HG03571 (cell line): ENCODE measurements around the gene TTC7B.

Experiments used
- ATAC-seq: cut with Tn5 transposase; IDR thresholded peaks from one replicate; pipeline ENCODE4 v1.9.1; 2021; ENCODE audit not compliant: unreplicated experiment

TTC7B gene

DNA sequence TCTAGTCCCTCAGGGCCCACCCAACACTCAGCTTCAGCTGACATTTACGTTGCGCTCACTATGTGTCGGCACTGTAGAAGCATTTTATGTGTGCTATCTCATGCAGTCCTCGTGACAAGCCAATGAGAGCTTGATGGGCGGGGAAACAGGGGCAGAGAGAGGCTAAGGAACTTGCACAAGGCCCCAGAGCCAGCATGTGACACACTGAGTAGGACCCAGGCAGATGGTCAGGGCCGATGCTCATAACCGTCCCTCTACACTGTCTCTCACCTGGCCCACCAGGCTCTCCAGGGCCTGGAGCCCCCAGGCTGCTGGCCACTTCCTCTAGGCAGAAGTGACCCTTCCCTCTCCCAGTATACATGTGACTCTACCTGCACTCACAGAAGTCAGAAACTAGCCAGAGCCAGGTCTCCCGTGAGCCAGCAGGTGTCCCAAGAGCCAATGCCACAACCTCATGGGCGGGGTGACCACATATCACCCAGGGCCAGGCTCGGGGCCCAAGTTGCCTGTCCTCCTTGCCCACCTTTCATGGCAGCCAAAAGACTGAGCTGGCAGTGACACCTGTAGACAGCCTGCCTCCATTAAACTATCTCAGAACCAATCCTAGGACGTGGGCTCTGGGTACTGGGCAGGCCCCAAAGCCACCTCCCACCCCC lies 38.3 kb downstream of the TTC7B start:
- no peak for ATAC-seq

DNA sequence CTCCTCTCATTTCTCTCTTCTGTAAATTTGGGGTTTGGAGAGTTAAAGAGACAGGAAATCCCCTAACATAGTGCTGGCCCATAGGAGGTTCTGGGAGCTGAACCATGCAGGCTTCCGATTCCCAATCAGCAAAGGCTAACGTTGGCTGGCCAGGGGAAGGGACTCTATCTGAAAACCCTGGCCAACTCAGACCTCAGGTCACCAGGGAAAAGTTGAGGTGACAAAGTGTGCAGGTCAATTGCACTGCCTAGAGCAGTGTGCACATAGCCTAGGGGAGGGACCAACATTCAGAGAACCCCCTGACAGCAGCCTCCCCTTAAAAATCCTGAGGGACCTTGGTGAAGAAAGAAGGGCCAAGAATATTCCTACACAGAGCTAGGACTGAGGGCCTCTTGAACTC lies 38.9 kb downstream of the TTC7B start:
- no peak for ATAC-seq

DNA sequence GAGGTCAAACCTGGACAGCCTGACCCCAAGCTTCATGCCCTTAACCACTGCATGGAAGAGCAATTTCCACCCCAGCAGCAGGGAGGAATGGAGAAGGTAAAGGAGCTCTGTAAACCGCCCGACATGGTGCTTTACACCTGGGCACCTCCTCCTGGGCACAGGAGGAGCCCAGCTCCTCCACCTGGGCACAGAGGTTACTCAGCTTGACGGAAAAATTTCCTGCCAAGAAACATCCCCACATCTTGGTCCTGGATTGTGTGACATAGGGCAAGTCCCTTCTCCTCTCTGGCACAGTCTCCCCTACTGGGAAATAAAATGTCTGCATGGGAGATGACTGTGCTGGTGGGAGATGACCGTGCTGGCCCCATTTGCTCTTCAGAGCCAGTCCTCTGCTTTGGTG lies 40.8 kb downstream of the TTC7B start:
- no peak for ATAC-seq

DNA sequence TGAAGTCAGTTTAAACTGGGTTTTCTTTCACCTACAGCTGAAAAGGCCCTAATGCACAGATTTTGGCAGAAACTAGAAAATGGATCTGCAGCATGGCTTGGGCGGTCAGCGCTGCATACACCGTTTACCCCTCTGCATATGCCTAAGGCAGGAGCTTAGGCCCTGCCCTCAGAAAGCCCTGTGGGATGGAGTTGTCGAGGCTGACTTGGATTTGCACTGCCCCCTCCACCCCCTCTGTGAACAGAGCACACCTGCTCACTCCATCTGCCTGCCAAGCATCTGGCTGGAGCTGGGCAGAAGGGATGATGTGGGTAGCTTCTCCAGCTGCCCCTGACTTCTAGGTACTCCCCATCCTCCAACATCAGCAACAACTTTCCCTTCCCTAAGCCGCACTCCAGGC lies 41.9 kb downstream of the TTC7B start:
- ATAC-seq: no peak

DNA sequence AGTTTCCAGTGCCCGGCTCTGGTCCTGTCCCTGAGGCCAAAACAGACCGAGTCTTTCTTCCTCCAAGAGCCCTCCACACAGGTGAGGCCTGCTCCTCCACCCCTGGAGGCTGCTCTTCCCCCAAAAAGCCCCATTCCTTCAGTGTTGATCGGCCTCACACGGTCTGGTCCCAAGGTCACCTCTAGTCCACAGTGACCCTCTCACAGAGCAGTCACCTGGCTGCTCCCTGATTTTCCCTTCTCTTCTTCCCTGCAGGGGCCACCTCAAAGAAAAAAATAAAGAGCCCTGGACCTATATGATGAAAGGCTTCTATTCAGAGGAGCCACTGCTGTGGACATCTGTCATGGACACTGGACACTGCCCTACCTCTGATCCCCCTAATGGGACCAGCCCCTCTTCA lies 42.5 kb downstream of the TTC7B start:
- ATAC-seq: no peak

DNA sequence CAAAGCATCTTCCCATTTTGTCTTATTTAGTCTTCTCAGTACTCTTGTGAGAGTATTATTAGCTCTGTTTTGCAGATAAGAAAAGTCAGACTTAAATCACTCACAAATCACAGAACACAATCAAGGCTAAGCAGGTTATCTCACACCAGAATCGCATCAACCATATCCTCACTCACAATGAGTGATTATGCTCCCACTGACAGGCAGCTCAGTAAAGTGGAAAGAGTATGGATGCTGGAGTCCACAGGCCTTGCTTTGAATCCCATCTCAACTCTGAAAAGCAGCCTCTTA lies 43.1 kb downstream of the TTC7B start:
- no peak for ATAC-seq

DNA sequence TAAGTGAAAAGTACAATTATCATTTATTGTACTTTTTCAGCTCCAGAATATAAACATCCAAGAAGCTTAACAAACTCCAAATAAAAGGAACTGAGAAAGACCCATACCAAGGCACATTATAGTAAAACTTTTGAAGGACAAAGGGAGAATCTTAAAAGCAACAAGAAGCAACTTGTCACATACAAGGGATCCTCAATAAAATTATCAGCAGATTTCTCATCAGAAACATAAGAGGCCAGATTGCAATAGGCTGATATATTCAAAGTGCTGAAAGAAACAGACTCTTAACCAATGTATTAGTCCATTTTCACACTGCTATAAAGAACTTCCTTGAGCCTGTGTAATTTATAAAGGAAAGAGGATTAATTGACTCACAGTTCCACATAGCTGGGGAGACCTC lies 48.3 kb downstream of the TTC7B start:
- ATAC-seq: no peak

DNA sequence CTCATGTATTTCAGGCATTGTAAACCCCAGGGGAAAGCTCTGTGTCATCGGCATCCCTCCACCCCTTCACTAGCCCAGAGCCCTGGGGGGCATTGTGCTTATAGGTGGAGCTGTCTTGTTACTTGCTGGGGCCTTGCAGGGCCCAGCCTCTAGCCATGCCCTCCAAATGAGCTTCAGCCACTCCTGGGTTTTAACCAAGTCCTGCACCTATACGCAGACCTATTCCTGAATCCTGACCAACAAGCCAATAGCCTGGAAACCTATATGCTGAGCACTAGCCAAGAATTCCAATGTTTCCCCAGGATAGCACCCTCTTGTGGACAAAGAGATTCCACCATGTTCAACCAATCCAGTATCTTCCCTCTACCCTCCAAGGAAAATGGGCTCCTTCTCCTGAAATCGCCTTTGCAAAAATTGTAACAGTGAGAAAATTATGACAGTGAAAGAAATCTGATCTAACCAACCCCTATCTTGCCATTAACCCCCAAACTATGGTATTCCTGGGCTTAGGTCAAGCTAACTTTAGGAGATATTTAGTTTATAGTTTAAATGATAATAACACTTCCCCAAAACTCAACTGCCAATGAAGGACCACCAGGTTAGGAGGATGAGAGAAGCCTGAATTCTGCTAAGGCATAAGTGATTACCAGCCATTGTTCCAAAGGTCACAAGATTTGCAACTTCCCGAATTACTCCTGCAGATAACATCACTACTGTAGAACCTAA lies 55.5 kb downstream of the TTC7B start:
- no peak for ATAC-seq

DNA sequence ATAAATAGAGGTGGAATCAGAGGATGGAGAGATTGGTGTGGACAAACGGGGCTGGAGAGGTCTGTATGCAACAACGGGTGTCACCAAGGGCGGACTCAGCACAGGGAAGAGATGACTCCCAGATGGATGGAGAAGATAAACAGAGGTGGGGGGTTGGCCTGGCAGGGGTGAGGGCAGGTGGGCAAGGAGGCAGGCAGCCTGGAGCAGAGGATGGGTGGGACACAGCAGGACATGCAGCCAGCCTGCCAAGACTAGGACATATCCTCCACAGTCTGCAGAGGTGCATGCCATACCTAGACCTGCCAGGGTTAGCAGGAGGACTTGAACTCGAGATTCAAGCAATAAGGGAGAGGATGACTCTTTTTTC lies 56.2 kb downstream of the TTC7B start:
- ATAC-seq: no peak

DNA sequence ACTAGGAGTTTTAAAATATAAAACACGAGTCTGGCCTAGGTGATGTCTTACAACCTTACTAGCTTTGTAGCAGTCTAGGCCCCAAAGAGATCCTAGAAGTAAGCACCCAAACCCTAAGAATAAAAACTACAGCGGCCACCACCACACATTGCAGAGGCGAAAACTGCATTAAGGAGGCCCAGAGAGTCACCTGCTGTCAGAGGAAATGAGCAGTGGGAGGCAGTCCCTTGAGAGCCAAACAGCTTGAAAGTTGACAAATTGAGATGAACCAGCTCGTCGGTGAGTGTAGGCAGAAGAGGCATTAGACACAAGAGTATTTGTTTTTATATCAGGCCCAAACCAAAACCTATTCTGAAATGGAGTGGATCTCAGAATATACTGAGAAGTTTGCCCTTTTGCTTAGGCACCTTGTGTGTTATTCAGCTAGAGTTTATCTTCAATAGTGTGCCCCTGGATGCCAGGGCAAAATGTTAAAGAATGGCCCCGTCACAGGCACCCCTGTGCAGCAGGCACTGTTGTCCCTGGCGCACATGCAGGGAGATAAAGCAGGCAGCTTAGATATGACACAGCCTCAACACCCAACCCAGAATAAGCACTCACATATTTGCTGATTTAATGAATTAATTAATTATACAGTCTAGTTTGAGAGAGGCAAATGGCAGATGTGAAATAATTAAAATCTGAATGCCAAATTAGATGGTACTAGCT lies 56.7 kb downstream of the TTC7B start:
- ATAC-seq: no peak

DNA sequence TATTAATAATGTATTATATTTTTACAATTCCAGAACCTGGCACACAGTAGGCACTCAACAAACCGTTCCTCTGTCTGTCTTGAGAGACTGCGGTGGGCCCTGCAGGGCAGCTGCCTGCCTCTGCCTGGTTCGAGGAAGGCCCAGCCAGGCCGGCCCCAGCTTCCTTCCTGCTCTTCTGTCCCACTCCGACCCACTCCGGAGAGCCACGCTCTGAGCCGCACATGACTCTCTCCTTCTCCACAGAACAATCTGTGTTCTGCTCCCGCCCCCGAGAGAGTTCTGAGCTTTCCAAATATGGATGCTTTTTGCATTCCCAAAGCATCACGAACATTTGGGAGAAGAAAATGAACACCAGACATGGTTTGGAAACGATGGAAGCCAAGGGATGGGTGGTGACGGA lies 57.3 kb downstream of the TTC7B start:
- ATAC-seq: no peak

DNA sequence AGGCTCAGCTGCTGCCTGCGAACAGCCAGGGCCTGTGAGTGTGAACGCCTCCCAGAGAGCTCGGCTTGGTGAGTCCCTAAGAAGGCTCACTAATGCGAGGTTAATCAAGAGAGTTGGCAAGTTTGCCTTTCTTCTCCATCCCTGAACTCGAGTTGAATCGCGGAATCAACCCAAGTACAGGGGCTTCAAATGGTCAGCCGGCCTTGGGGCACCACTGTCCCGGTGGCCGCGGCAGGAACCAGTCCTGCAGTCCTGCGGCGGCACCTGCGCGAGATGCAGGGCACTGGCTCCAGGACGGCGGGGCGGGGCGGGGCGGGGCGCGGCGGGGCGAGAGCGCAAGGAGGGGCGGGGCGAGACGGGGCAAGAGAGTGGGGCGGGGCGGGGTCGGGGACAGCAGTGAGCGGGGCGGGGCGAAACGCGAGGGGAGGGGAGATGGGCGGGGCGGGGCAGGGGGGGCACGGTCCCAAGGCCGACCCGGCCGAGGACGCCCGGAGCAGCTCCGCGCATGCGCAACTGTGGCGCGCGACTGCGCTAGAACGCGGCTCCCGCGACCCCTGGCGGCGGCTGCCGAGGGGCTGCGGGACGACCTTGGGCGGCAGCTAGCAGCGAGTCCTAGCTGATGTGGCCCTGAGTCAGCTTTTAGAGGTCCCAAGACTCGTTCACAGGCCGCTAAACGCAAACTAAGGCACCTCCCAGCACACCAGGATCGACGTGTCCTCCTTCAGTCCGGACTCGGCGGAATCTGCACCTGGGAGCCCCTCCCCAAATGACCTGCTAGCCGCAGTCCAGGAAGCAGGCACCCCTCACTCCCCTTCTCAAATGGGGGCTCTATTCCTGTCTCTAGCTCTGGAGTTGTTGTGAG lies 58.0 kb downstream of the TTC7B start:
- ATAC-seq: peak; percentile 93

DNA sequence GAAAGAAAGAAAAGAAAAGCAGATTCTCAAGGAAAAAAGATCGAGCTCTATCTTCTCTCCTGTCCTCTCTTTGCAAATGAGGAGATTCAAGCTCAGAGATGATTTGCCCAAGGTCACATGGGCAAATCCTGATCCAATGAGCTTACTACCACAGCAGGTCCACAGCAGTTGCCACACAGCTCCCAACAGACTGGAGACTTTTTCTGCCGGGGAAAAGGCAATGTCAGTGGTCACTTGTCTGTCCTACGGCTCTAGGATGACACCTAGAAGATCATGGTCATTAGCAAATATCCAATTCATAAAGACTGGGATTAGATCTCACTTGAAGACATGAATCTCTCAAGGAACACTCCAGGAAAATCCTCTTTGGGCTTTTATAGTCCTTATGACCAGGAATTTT lies 58.8 kb downstream of the TTC7B start:
- ATAC-seq: no peak

DNA sequence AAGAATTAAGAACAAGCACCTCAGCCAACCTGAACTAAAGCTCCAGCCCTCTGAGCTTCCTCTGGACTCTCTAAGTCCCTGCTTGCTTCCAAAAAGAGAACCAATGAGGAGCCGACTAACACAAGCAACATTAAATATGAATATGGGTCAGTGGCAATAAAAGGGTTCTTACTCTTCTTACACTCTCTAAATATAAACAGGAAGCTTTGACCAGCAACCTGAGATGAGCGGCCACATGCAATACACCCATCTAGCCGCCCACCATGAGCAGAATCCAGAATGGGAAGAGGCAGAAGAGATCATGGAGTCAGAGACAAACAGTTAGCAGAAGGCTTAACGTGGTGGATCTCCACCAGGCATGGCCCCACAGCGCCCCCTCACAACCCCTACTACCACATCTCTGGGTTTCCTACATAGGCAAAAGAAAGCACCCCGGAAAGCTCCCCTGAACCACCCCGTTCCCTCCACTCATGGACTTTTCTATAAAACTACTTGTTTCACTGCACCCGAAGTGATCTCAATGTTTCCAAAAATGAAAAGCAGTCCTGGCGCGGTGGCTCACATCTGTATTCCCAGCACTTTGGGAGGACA lies 59.4 kb downstream of the TTC7B start:
- ATAC-seq: no peak

DNA sequence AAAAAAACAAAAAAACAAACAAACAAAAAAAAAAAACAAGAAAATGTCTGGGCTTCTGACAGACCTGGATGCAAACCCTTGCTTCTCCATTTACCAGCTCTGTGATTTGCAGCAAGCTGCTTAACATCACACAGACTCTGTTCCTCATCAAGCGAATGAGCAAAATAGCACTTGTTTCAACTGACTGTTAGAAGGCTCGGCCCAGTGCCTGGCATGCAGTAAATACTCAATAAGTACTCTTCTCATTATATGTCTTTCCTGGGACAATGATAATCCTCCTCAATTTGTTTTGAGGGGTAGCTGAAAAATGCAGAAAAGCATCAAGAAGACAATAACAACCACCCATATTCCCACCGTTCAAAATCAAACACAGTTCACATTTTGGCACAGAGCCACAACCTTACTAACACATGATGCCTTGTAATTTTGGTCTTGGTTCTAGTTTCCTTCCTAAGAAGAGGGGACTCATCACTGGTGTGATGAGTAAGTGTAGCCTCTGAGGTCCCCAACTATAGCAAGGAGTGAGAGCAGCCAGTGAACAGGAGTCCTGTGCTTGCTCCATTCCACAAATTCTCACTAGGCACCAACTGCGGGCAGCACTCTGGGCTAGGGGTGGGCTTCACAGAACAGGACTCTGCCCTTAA lies 60.4 kb downstream of the TTC7B start:
- no peak for ATAC-seq

DNA sequence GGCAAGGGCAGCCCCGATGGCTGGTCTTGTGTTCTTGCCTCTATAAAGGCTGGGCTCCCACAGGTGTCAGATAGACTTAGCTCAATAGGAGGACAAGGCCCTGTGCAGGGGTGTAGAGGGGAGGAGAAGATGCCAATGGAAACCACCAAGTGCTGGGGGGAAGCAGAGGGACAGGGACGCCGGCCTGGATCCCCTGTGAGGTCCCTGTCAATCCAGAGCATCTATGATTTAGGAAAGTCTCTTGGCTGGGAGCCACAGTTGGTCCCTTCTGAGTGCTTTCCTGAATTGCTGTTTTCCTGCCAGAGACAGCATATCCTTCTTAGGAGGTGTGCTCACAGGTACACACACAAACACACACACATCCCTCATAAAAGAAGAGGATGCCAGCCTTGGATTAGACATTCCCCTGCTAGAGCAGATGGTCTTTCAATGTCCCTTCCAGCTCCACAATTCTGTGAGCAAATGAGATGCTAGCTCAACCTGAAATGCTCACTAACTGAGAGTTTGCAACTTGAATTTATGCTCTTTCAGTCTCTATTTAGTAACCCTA lies 62.7 kb downstream of the TTC7B start:
- ATAC-seq: no peak

DNA sequence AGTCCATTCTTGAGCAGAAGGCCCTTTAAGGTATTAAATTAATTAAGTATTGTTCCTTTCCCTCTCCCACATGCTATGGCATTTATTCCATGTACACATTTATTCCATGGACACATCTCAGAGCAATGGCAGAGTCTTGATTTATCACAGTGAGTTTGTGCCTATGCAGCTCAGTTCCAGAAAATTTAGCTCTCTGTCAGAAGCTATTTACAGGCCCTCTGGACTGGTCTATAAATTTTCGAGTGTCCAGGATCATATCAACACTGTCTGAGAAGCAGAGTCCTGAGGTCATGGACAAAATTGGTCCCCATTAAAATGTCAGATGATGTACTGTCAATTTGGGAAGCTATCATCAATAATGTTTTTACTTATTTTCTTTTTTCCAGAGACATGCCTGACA lies 65.5 kb downstream of the TTC7B start:
- no peak for ATAC-seq

DNA sequence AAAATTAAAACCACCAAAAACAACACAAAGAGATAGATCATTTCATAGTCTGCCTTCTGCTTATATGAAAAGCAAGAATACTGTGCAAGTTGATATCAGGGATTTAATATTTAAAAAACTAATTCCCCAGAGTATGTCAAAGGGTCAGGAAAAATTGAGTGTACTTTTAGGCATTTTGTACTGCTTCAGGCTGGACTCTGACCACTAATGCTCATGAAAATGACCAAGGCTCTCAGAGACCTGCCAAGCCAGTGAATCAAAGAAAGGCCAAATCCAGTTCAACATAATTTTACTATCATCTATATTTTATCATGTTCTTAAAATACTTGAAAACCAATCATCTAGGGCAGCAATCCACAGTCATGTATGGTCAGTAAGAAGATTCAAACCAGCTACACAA lies 66.0 kb downstream of the TTC7B start:
- ATAC-seq: no peak

DNA sequence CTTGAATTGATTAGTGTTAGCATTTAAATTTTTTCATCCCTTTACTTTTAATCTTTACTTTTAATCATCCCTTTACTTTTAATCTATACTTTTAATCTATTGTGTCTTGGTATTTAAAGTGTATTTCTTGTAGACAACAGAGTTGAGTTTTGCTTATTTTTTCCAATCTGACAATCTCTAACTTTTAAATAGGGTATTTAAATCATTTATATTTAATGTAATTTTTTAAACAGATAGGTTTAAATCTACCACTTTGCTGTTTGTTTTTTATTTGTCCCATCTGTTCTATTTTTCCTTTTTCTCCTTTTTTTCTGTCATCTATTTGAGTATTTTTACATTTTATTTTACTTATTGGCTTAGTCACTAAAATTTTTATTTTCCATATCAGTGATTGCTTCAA lies 68.3 kb downstream of the TTC7B start:
- no peak for ATAC-seq

DNA sequence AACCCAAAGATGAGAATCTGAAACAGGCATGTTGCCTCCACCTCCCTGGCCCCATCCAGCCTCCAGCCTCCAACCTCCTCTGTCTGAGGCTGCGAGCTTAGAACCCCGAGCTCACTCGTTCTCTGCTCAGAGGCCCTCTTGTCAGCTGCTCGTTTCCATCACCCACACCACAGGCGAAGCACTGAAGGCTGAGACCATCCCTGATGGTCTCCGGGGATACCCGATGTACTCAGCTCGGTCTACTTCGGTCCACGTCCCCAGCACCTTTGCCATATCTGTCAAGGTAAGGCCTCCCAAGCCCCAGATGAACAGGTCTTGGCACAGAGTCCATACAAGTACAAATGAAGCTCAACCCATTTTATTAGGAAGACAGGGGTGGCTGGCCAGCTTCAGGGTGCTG lies 72.4 kb downstream of the TTC7B start:
- no peak for ATAC-seq

DNA sequence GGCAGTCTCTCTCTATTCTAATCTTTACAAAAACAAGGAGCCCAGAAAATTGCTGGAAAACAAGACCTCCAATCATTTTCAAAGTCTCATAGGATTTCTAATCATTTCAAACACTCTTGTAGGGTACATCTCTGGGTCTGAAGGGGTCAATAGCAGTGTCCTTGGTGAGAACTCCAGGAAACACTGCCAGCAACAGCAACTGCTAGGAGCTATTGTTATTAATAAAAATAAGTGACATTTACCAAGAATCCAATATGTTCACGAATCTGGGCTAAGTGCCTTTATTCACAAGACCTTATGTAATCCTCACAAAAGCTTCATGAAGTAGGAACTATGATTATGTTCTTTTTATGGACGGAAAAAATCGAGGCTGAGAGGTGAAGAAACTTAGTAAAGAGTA lies 72.8 kb downstream of the TTC7B start:
- ATAC-seq: no peak
